Measurements from ENCODE around the gene RMI1. TPM values are rescaled to one million over a fixed set of nuclear protein-coding genes. Genes with fewer than 3 reads are reported as not detected.

The RMI1 gene
- total RNA-seq, 2 experiments from 2014 or later, result 24.9 to 25.5 TPM

GRCh38 chr9:83956436-83957247, 24.0 kb upstream of the RMI1 start:
- Mint-ChIP-seq H3K4me1 (peaks cover 22% of the 10 kb centered on the region), H3K27ac (peak overlapping the region; percentile 92), H3K4me3 (peak overlapping the region; percentile 96), H3K36me3 (peaks cover 10% of the 10 kb centered on the region), H3K27me3 (no peaks in the 10 kb centered on the region), H3K9me3 (ENCODE audit: low read depth) (no peaks in the 10 kb centered on the region)
- CTCF ChIA-PET, result interaction anchor here (1.0 to 3.5 kb wide), 2 partner anchors 23 to 35 kb away, joined by 4 to 11 read pairs; partner anchors contain the start of genes HNRNPK, KIF27 and RMI1
- DNase-seq (peak; percentile 81), ATAC-seq (peak; percentile 86)

GRCh38 chr9:83957248-83957513, 23.4 kb upstream of the RMI1 start:
- CTCF ChIA-PET, result interaction anchor here (3.5 kb wide), 1 partner anchor 23 kb away, joined by 11 read pairs; the partner anchor contains the start of genes HNRNPK and RMI1
- H3K27ac Mint-ChIP-seq, result peak overlapping the region; percentile 92
- H3K4me1 Mint-ChIP-seq, result peaks cover 22% of the 10 kb centered on the region
- DNase-seq (no peak), ATAC-seq (no peak)
- peaks cover 10% of the 10 kb centered on the region for H3K36me3 Mint-ChIP-seq
- no peaks in the 10 kb centered on the region for H3K9me3 Mint-ChIP-seq (ENCODE audit: low read depth)
- peaks cover 2% of the 10 kb centered on the region for H3K27me3 Mint-ChIP-seq
- H3K4me3 Mint-ChIP-seq, result peak overlapping the region; percentile 96

DNA sequence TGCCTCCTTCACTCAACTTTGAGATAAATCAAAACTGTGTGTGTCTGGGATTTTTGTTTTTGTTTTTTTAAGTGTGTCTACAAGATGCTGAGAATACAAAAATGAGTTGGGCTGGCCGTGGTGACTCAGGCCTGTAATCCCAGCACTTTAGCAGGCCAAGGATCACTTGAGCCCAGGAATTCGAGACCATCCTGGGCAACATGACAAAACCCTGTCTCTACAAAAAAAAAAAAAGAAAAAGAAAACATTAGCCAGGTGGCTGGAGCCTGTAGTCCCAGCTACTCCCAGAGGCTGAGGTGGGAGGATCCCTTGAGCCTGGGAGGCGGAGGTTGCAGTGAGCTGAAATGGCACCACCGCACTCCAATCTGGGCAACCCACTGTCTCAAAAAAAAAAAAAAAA, 21.5 kb upstream of the RMI1 start:
- no peak overlapping the region for H3K27ac Mint-ChIP-seq
- peaks cover 10% of the 10 kb centered on the region for H3K36me3 Mint-ChIP-seq
- CTCF ChIA-PET, result interaction anchor here (0.7 to 3.5 kb wide), 2 partner anchors 13 to 21 kb away, joined by 3 to 11 read pairs; partner anchors contain the start of genes HNRNPK and RMI1
- peaks cover 2% of the 10 kb centered on the region for H3K27me3 Mint-ChIP-seq
- H3K4me3 Mint-ChIP-seq, result no peak overlapping the region
- no peak for DNase-seq
- H3K4me1 Mint-ChIP-seq, result peaks cover 22% of the 10 kb centered on the region
- no peaks in the 10 kb centered on the region for H3K9me3 Mint-ChIP-seq (ENCODE audit: low read depth)
- ATAC-seq, result no peak

DNA sequence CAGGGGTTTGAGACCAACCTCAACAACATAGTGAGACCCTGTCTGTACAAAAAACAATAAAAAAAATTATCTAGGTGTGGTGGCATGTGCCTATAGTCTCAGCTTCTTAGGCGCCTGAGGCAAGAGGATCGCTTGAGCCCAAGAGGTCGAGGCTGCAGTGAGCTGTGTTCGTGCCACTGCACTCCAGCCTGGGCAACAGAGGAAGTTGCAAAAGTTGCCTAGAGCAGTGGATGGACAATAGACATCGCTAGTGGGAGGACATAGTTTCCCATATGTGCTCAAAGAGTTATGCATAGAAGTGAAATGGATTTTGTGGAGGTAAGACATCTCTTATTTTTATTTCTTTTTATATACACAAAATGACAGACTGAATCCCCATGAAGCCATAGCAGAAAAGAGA, 19.6 kb upstream of the RMI1 start:
- H3K9me3 Mint-ChIP-seq (ENCODE audit: low read depth), result no peaks in the 10 kb centered on the region
- no peak overlapping the region for H3K27ac Mint-ChIP-seq

GRCh38 chr9:83962165-83962564, 18.4 kb upstream of the RMI1 start:
- Mint-ChIP-seq H3K4me1 (peaks cover 2% of the 10 kb centered on the region), H3K4me3 (no peak overlapping the region), H3K36me3 (peaks cover 11% of the 10 kb centered on the region), H3K27ac (no peak overlapping the region), H3K9me3 (ENCODE audit: low read depth) (no peaks in the 10 kb centered on the region), H3K27me3 (peaks cover 2% of the 10 kb centered on the region)
- DNase-seq, result no peak
- CTCF ChIA-PET, result interaction anchor here (0.8 kb wide), 1 partner anchor 18 kb away, joined by 3 read pairs; the partner anchor contains the start of genes HNRNPK and RMI1
- no peak for ATAC-seq

More for the DNA sequence above, 19.6 kb upstream of the RMI1 start:
- peaks cover 6% of the 10 kb centered on the region for H3K36me3 Mint-ChIP-seq
- no peak for ATAC-seq
- peaks cover 8% of the 10 kb centered on the region for H3K4me1 Mint-ChIP-seq
- peaks cover 2% of the 10 kb centered on the region for H3K27me3 Mint-ChIP-seq
- CTCF ChIA-PET, result no interaction called here
- DNase-seq, result no peak
- no peak overlapping the region for H3K4me3 Mint-ChIP-seq

DNA sequence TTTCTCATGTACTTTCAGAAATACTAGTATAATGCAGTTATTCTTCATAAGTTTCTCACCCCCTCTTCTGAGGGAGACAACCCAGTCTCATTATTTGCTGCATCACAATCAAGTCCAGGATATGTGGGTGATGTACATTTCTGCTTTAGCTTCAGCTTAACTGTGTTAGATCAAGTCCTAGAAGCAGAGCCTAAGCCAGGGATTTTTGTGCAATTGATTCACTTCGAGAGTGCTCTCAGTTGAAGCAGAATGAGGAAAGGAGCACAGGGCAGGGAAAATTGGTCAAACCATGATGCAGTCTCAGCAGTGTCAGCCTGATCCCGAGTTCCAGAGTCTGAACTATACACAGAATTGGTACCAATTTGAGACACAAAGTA, 15.6 kb upstream of the RMI1 start:
- CTCF ChIA-PET, result interaction anchor here (1.2 to 1.3 kb wide), 2 partner anchors 8 to 207 kb away, joined by 3 read pairs; no protein-coding TSS in a partner anchor
- H3K27ac Mint-ChIP-seq, result peak overlapping the region; percentile 30

GRCh38 chr9:83965350-83966208, 15.0 kb upstream of the RMI1 start:
- ATAC-seq (peak; percentile 21), DNase-seq (no peak)
- CTCF ChIA-PET, result interaction anchor here (1.2 to 1.3 kb wide), 2 partner anchors 7 to 207 kb away, joined by 3 read pairs; no protein-coding TSS in a partner anchor
- Mint-ChIP-seq H3K9me3 (ENCODE audit: low read depth) (no peaks in the 10 kb centered on the region), H3K36me3 (peaks cover 39% of the 10 kb centered on the region), H3K27ac (peak overlapping the region; percentile 30), H3K4me1 (peaks cover 8% of the 10 kb centered on the region), H3K4me3 (no peak overlapping the region), H3K27me3 (peaks cover 2% of the 10 kb centered on the region)

More for the DNA sequence above, 15.6 kb upstream of the RMI1 start:
- peaks cover 34% of the 10 kb centered on the region for H3K36me3 Mint-ChIP-seq
- peak; percentile 31 for ATAC-seq
- H3K4me1 Mint-ChIP-seq, result peaks cover 5% of the 10 kb centered on the region
- no peak for DNase-seq
- H3K27me3 Mint-ChIP-seq, result peaks cover 2% of the 10 kb centered on the region
- H3K4me3 Mint-ChIP-seq, result no peak overlapping the region
- no peaks in the 10 kb centered on the region for H3K9me3 Mint-ChIP-seq (ENCODE audit: low read depth)

DNA sequence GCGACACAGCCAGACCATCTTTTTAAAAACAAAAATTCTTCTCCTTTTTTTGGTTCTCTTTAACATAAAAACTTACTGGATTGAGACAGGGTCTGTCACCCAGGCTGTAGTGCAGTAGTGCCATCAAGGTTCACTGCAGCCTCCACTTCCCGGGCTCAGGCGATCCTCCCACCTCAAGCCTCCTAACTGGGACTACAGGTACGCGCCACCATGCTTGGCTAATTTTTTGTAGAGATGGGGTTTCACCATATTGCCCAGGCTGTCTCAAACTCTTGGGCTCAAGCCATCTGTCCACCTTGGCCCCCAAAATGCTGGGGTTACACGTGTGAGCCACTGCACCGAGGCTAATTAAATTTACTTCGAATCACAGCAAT, 14.4 kb upstream of the RMI1 start:
- H3K4me3 Mint-ChIP-seq, result no peak overlapping the region
- ATAC-seq (no peak), DNase-seq (no peak)
- peaks cover 8% of the 10 kb centered on the region for H3K4me1 Mint-ChIP-seq
- CTCF ChIA-PET, result interaction anchor here (1.3 kb wide), 1 partner anchor 206 kb away, joined by 3 read pairs; no protein-coding TSS in a partner anchor
- peaks cover 2% of the 10 kb centered on the region for H3K27me3 Mint-ChIP-seq
- H3K36me3 Mint-ChIP-seq, result peaks cover 45% of the 10 kb centered on the region
- no peaks in the 10 kb centered on the region for H3K9me3 Mint-ChIP-seq (ENCODE audit: low read depth)
- no peak overlapping the region for H3K27ac Mint-ChIP-seq

DNA sequence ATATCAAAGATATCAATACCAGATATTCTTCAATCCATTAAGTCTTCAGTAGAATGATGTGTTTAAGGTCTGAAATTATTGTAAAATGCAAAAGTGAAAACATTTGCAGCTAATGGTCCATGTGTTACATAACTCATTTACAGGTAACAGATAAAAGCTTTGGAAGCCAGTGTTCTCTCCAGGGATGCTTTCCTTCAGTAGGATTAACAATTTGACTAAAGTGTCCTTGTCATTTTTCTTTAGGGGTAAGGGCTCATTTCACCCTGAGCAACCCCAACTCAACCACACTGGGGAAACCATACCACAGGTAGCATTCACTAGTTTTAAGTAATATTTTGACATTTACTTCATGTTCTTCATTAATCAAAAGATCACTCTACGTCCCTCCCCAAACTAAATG, 13.5 kb upstream of the RMI1 start:
- H3K36me3 Mint-ChIP-seq, result peaks cover 54% of the 10 kb centered on the region
- no peak overlapping the region for H3K4me3 Mint-ChIP-seq
- peaks cover 10% of the 10 kb centered on the region for H3K4me1 Mint-ChIP-seq
- no peak for DNase-seq
- peak overlapping the region; percentile 22 for H3K27ac Mint-ChIP-seq
- ATAC-seq, result no peak
- no peaks in the 10 kb centered on the region for H3K27me3 Mint-ChIP-seq
- CTCF ChIA-PET, result no interaction called here
- H3K9me3 Mint-ChIP-seq (ENCODE audit: low read depth), result no peaks in the 10 kb centered on the region

DNA sequence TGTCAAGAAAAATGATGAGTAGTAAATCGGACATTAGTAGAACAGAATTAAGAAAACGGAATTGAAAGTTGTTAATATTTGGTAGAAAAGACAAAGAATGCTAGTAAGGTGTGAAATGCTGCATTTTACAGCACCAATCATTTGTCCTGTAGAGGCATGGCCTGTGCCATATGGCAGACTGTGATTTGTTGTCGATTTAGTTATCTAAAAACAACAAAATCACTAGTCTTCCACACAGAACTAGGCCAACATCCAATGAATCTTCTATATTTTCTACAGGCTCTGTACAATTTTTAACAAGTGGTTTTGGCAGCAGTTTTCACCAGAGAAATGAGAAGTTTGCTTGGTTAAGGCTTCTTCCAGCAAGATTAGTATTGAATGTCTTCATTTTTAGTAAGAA, 11.0 kb upstream of the RMI1 start:
- no peak overlapping the region for H3K27ac Mint-ChIP-seq

GRCh38 chr9:83971485-83971884, 9.1 kb upstream of the RMI1 start:
- peaks cover 89% of the 10 kb centered on the region for H3K36me3 Mint-ChIP-seq
- CTCF ChIA-PET, result interaction anchor here (0.8 to 1.5 kb wide), 3 partner anchors 9 to 51 kb away, joined by 3 read pairs; partner anchors contain the start of gene HNRNPK
- no peaks in the 10 kb centered on the region for H3K27me3 Mint-ChIP-seq
- H3K27ac Mint-ChIP-seq, result no peak overlapping the region
- H3K9me3 Mint-ChIP-seq (ENCODE audit: low read depth), result no peaks in the 10 kb centered on the region
- H3K4me3 Mint-ChIP-seq, result no peak overlapping the region
- H3K4me1 Mint-ChIP-seq, result peaks cover 43% of the 10 kb centered on the region
- ATAC-seq (no peak), DNase-seq (no peak)

More for the DNA sequence above, 11.0 kb upstream of the RMI1 start:
- Mint-ChIP-seq H3K36me3 (peaks cover 75% of the 10 kb centered on the region), H3K27me3 (no peaks in the 10 kb centered on the region), H3K4me1 (peaks cover 24% of the 10 kb centered on the region), H3K9me3 (ENCODE audit: low read depth) (no peaks in the 10 kb centered on the region), H3K4me3 (no peak overlapping the region)
- DNase-seq (no peak), ATAC-seq (no peak)
- CTCF ChIA-PET, result no interaction called here

DNA sequence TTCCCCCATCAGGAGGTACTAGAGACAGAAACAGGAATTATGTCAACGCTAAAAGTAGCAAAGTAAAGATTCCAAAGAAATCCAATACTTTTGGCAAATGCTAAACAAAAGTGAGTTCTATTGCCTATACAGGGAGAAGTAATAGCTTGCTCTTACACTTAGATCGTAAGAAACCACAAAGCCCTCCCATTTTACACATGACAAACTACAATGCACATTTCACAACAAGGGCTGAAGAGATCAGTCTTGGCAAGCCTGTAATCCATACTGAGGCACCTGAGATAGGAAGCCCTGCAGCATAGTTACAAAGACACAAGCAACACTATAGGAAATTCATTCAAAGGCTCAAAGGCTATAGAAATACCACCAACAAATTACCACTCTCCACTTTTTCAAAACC, 8.3 kb upstream of the RMI1 start:
- CTCF ChIA-PET, result interaction anchor here (0.6 to 1.5 kb wide), 3 partner anchors 8 to 52 kb away, joined by 3 read pairs; no protein-coding TSS in a partner anchor
- Mint-ChIP-seq H3K9me3 (ENCODE audit: low read depth) (no peaks in the 10 kb centered on the region), H3K36me3 (peaks cover 88% of the 10 kb centered on the region), H3K27ac (no peak overlapping the region), H3K4me3 (no peak overlapping the region), H3K27me3 (no peaks in the 10 kb centered on the region), H3K4me1 (peaks cover 50% of the 10 kb centered on the region)
- DNase-seq, result no peak
- peak; percentile 57 for ATAC-seq

GRCh38 chr9:83975300-83975699, 5.3 kb upstream of the RMI1 start:
- Mint-ChIP-seq H3K4me1 (peaks cover 50% of the 10 kb centered on the region), H3K36me3 (peaks cover 84% of the 10 kb centered on the region), H3K27me3 (no peaks in the 10 kb centered on the region), H3K27ac (peak overlapping the region; percentile 26), H3K4me3 (peak overlapping the region; percentile 25), H3K9me3 (ENCODE audit: low read depth) (no peaks in the 10 kb centered on the region)
- ATAC-seq, result no peak
- DNase-seq, result no peak
- CTCF ChIA-PET, result no interaction called here

Data from activated CD8-positive, alpha-beta memory T cell treated with anti-CD3 and anti-CD28 coated beads, Interleukin-2, amount 10 ng/mL, durations not matched to agents 7 days and 5 days (primary cell).